GM21619 (cell line): ENCODE results near the gene ZNF862.
A peak's percentile ranks its signal among the peaks of the same experiment; 100 is the strongest.

Source experiments
- ATAC-seq: cut with Tn5 transposase; IDR thresholded peaks from one replicate; pipeline ENCODE4 v1.9.1; 2021; ENCODE audit not compliant: unreplicated experiment

Gene ZNF862

GRCh38 chr7:149865437-149865836 is 27.3 kb downstream of the ZNF862 start:
- no peak for ATAC-seq

GRCh38 chr7:149866139-149866778 is 28.1 kb downstream of the ZNF862 start:
- ATAC-seq, result no peak

GRCh38 chr7:149866779-149867447 is 28.7 kb downstream of the ZNF862 start:
- ATAC-seq, result no peak

GRCh38 chr7:149867762-149868622 is 29.8 kb downstream of the ZNF862 start:
- ATAC-seq, result no peak

GRCh38 chr7:149868623-149869290 is 30.6 kb downstream of the ZNF862 start:
- no peak for ATAC-seq

- no peak for ATAC-seq
Observed at GRCh38 chr7:149869291-149869650, 31.1 kb downstream of the ZNF862 start.

GRCh38 chr7:149869867-149870266 is 31.7 kb downstream of the ZNF862 start:
- ATAC-seq, result no peak

GRCh38 chr7:149870274-149870673 is 32.1 kb downstream of the ZNF862 start:
- no peak for ATAC-seq

GRCh38 chr7:149870701-149871483 is 32.7 kb downstream of the ZNF862 start:
- ATAC-seq, result no peak

GRCh38 chr7:149871576-149871975 is 33.4 kb downstream of the ZNF862 start:
- ATAC-seq, result no peak

- peak; percentile 18 for ATAC-seq
Observed at GRCh38 chr7:149872419-149873073, 34.4 kb downstream of the ZNF862 start.

GRCh38 chr7:149873074-149873969 is 35.1 kb downstream of the ZNF862 start, which contains the start of gene ATP6V0E2:
TSS of gene ATP6V0E2 (plus strand) at chr7:149873969. CDS start at chr7:149874066, 97 bp downstream.
- peak; percentile 88 for ATAC-seq

GRCh38 chr7:149873970-149874643 is 35.9 kb downstream of the ZNF862 start:
- ATAC-seq, result peak; percentile 26

- no peak for ATAC-seq
Observed at GRCh38 chr7:149874644-149875028, 36.5 kb downstream of the ZNF862 start.

GRCh38 chr7:149875396-149875795 is 37.2 kb downstream of the ZNF862 start:
- no peak for ATAC-seq

- no peak for ATAC-seq
Observed at GRCh38 chr7:149877890-149878522, 39.8 kb downstream of the ZNF862 start.

GRCh38 chr7:149878523-149878921 is 40.3 kb downstream of the ZNF862 start:
- ATAC-seq, result no peak

- no peak for ATAC-seq
Observed at GRCh38 chr7:149879271-149879743, 41.1 kb downstream of the ZNF862 start.
